ENCODE measurements around the gene NTRK2. TPM values are rescaled to one million over a fixed set of nuclear protein-coding genes. Genes with fewer than 3 reads are reported as not detected.

Gene NTRK2
- total and polyA plus RNA-seq, 2 experiments from 2014 or later, result 0.03 TPM; not detected in 1

DNA sequence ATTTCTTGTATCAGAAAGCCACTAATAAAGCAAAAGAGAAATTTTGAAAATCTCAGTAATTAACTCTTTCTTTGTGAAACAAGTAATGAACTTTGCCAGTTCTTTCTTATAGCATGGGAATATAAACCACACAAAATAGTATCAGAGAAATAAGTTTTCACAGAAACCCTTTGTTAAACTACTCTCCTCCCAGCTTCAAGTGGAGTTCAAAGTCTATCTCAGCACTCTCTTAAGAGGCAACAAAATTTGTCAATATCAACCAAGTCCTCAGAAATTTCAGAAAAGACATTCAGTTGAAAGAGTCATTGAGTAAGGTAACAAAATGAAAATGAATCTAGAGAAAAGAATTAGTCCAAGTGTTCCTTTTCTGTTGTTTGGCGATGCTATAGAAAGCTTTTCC lies 89.3 kb downstream of the NTRK2 start (continued):
- TF ChIP-seq, protein P1, sequence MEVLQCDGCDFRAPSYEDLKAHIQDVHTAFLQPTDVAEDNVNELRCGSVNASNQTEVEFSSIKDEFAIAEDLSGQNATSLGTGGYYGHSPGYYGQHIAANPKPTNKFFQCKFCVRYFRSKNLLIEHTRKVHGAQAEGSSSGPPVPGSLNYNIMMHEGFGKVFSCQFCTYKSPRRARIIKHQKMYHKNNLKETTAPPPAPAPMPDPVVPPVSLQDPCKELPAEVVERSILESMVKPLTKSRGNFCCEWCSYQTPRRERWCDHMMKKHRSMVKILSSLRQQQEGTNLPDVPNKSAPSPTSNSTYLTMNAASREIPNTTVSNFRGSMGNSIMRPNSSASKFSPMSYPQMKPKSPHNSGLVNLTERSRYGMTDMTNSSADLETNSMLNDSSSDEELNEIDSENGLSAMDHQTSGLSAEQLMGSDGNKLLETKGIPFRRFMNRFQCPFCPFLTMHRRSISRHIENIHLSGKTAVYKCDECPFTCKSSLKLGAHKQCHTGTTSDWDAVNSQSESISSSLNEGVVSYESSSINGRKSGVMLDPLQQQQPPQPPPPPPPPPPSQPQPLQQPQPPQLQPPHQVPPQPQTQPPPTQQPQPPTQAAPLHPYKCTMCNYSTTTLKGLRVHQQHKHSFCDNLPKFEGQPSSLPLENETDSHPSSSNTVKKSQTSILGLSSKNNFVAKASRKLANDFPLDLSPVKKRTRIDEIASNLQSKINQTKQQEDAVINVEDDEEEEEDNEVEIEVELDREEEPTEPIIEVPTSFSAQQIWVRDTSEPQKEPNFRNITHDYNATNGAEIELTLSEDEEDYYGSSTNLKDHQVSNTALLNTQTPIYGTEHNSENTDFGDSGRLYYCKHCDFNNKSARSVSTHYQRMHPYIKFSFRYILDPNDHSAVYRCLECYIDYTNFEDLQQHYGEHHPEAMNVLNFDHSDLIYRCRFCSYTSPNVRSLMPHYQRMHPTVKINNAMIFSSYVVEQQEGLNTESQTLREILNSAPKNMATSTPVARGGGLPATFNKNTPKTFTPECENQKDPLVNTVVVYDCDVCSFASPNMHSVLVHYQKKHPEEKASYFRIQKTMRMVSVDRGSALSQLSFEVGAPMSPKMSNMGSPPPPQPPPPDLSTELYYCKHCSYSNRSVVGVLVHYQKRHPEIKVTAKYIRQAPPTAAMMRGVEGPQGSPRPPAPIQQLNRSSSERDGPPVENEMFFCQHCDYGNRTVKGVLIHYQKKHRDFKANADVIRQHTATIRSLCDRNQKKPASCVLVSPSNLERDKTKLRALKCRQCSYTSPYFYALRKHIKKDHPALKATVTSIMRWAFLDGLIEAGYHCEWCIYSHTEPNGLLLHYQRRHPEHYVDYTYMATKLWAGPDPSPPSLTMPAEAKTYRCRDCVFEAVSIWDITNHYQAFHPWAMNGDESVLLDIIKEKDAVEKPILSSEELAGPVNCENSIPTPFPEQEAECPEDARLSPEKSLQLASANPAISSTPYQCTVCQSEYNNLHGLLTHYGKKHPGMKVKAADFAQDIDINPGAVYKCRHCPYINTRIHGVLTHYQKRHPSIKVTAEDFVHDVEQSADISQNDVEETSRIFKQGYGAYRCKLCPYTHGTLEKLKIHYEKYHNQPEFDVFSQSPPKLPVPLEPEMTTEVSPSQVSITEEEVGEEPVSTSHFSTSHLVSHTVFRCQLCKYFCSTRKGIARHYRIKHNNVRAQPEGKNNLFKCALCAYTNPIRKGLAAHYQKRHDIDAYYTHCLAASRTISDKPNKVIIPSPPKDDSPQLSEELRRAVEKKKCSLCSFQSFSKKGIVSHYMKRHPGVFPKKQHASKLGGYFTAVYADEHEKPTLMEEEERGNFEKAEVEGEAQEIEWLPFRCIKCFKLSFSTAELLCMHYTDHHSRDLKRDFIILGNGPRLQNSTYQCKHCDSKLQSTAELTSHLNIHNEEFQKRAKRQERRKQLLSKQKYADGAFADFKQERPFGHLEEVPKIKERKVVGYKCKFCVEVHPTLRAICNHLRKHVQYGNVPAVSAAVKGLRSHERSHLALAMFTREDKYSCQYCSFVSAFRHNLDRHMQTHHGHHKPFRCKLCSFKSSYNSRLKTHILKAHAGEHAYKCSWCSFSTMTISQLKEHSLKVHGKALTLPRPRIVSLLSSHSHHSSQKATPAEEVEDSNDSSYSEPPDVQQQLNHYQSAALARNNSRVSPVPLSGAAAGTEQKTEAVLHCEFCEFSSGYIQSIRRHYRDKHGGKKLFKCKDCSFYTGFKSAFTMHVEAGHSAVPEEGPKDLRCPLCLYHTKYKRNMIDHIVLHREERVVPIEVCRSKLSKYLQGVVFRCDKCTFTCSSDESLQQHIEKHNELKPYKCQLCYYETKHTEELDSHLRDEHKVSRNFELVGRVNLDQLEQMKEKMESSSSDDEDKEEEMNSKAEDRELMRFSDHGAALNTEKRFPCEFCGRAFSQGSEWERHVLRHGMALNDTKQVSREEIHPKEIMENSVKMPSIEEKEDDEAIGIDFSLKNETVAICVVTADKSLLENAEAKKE (CRISPR knock-in tag; IDR thresholded peaks at IDR 0.05), result no peak
- TF ChIP-seq EZH2phosphoT487 (IDR thresholded peaks at IDR 0.05; ENCODE audit: unreplicated experiment) (no peak), NANOG (IDR thresholded peaks at IDR 0.05; ENCODE audit: borderline replicate concordance) (no peak), ZNF331 (CRISPR knock-in tag; IDR thresholded peaks at IDR 0.05; ENCODE audit: low read depth) (no peak)
- TF ChIP-seq, protein P2, sequence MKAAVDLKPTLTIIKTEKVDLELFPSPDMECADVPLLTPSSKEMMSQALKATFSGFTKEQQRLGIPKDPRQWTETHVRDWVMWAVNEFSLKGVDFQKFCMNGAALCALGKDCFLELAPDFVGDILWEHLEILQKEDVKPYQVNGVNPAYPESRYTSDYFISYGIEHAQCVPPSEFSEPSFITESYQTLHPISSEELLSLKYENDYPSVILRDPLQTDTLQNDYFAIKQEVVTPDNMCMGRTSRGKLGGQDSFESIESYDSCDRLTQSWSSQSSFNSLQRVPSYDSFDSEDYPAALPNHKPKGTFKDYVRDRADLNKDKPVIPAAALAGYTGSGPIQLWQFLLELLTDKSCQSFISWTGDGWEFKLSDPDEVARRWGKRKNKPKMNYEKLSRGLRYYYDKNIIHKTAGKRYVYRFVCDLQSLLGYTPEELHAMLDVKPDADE (IDR thresholded peaks at IDR 0.05), result no peak

DNA sequence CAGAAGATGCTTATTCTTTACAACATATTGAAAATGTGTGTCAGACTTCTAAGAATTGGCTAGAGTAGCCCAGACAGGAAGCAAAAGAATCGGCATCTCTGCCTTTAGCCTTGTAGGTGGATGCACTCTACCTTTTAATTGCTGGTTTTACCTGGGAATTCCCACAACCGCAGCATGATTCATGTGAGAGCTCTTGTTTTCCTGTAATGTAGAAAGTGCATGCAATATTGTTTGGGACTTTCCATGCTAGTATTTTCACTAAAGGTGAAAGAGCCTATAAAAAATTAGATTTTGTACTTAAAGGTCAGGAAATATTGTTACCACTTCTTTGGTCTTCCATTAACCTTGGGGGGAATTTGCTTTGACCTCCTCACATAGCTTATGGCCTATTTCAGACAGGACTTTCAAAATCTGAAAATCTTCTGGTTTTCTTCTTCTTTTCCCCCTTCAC lies 89.8 kb downstream of the NTRK2 start:
- H3K9me2 ChIP-seq (ENCODE audit: insufficient read depth), result no peaks in the 10 kb centered on the region
- H3K36me3 ChIP-seq (ENCODE audit: insufficient read depth), result no peaks in the 10 kb centered on the region
- no peaks in the 10 kb centered on the region for H3K79me2 ChIP-seq (replicated peaks; ENCODE audit: insufficient read depth)
- Mint-ChIP-seq H3K4me1 (no peaks in the 10 kb centered on the region), H3K27me3 (ENCODE audit: insufficient read depth, low read depth, poor library complexity) (no peaks in the 10 kb centered on the region), H3K36me3 (ENCODE audit: low read depth) (no peaks in the 10 kb centered on the region), H3K27ac (no peak overlapping the region), H3K9me3 (peaks cover 3% of the 10 kb centered on the region; the same call in 1 of the 3 replicates), H3K4me3 (no peak overlapping the region)
- no peaks in the 10 kb centered on the region for H3K27me3 ChIP-seq (ENCODE audit: insufficient read depth)
- no peaks in the 10 kb centered on the region for H4K20me1 ChIP-seq (replicated peaks; ENCODE audit: insufficient read depth)
- no peak overlapping the region for H3K4me3 ChIP-seq
- no peak overlapping the region for H3K4me2 ChIP-seq
- no peak for DNase-seq (ENCODE audit: low spot score)
- H3K4me1 ChIP-seq (ENCODE audit: insufficient read depth), result no peaks in the 10 kb centered on the region
- H3F3A ChIP-seq (replicated peaks; ENCODE audit: low read depth), result no peaks in the 10 kb centered on the region
- no peak overlapping the region; the same call in 1 of the 2 replicates for H2AFZ ChIP-seq
- no peak for ATAC-seq
- H3K27ac ChIP-seq (ENCODE audit: low read depth), result no peak overlapping the region
- TF ChIP-seq, protein P1 (CRISPR knock-in tag; IDR thresholded peaks at IDR 0.05), result no peak
- TF ChIP-seq NANOG (IDR thresholded peaks at IDR 0.05; ENCODE audit: borderline replicate concordance), result no peak
- TF ChIP-seq EZH2phosphoT487 (IDR thresholded peaks at IDR 0.05; ENCODE audit: unreplicated experiment), result no peak

All from GM23338 (cell line).